H7 (cell line): Measurements from ENCODE around the gene ACSF3. TPM values are rescaled to one million over a fixed set of nuclear protein-coding genes. Genes with fewer than 3 reads are reported as not detected.

Experiments
- DNase-seq: peaks from one replicate; pipeline ENCODE4 v3.0.0; 2012
- H3K27me3 ChIP-seq: 2 replicates; pipeline ENCODE4 v1.6.0; 2011; ENCODE audit warnings: mild to moderate bottlenecking, low read length; ENCODE audit not compliant: control insufficient read depth, insufficient read depth
- H3K36me3 ChIP-seq: replicated peaks from 2 replicates; pipeline ENCODE4 v1.5.1; 2011; ENCODE audit warnings: low read length; ENCODE audit not compliant: control insufficient read depth, insufficient read depth
- H3K4me3 ChIP-seq: 2 replicates; pipeline ENCODE4 v1.5.1; 2011; ENCODE audit warnings: low read depth, mild to moderate bottlenecking, control low read depth, low read length, moderate library complexity; ENCODE audit not compliant: insufficient read depth
- total RNA-seq: library from RNA; depleted of rRNA; stranded (reverse); fragments of >200 nt; shearing (Covaris generic); gene quantifications from 2 replicates; pipeline ENCODE4 v1.2.3, GENCODE V29; 2014

The ACSF3 gene
- total RNA-seq, 1 experiment from 2014 or later: 20.2 TPM

DNA sequence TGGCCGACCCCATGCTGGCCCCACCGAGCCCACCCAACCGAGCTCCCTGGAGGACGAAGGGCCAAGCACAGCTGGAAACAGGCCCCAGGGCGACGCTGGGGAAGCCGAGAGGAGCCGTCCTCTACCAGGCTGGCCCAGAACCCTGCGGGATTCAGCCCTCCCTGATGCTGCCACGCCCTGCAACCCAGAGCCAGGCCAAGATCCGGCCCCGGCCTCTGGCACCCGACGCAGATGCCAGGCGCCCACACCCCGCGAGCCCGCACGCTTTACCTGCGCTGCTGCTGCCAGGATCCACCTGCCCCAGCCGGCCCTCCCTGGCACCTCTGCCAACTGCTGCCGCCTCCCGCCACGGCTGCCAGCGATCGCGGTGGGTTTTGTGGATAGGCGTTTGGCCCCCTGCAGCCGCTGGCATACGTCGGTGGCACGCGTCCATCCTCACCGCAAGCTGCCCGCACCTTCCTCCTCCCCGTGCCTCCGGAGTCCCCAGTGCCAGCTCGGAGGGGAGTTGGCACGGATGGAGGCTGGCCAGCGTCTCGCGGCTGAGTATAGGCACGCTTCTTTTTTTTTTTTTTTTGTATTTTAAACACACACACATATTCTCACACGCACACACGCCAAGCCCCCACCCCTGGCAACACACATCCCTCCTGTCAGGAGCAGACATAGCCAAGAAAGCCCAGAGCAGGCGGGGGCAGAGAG, 41.3 kb upstream of the ACSF3 start:
- no peak for DNase-seq
- no peak overlapping the region for H3K4me3 ChIP-seq
- no peaks in the 10 kb centered on the region for H3K36me3 ChIP-seq
- no peaks in the 10 kb centered on the region for H3K27me3 ChIP-seq

DNA sequence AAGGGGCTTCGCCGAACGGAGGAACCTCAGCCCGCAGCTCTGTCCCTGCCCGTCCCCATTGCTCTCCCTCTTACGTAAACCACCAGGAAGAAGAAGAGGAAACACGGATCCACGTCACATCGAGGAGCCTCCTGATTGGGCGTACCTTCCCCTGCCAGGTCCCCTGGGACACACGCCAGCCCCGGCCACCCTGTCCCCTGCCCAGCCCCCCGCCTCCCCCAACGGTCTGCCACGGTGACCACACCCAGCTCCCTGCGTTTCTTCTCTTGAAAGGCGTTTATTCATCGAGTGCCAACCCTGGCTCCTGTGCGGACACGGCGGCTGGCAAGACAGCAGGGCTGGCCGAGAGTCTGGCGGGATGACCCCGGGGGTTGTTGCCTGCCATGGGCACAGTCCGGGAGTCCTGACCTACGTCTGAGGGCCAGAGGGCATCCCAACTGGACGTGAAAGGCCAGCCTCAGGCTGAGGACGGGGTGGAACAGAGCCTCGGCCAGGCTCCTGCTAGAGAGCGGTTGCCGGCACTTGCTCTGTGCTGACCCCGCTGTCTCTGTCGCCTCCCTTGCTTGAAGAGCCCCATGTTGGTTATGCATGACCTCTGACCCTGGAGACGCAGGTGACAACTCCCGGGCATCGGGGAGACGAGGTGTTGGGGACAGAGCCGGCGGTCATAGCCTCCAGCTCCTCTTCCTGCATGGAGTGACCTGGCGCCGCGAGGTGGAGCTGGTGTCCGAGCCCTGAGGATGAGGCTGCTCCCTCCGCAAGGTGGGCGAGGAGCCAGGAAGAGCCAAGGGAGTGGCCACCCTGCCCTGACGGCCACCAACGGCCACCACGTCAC, 40.5 kb upstream of the ACSF3 start:
- no peaks in the 10 kb centered on the region for H3K36me3 ChIP-seq
- no peak for DNase-seq
- no peaks in the 10 kb centered on the region for H3K27me3 ChIP-seq
- no peak overlapping the region for H3K4me3 ChIP-seq

DNA sequence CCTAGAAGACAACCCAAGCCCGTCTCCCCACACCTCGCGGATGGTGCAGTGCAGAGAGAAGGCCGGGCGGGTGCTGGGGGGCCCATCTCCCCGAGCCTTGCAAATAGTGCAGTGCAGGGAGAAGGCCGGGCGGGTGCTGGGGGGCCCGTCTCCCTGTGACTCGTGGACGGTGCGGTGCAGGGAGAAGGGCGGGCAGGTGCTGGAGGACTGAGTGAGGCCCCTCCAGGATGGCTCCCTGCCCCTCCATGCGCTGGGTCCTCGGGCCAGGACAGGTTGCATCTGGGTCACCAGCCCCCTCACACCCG, 40.0 kb upstream of the ACSF3 start:
- H3K36me3 ChIP-seq: no peaks in the 10 kb centered on the region
- DNase-seq: no peak
- no peak overlapping the region for H3K4me3 ChIP-seq
- H3K27me3 ChIP-seq: no peaks in the 10 kb centered on the region

DNA sequence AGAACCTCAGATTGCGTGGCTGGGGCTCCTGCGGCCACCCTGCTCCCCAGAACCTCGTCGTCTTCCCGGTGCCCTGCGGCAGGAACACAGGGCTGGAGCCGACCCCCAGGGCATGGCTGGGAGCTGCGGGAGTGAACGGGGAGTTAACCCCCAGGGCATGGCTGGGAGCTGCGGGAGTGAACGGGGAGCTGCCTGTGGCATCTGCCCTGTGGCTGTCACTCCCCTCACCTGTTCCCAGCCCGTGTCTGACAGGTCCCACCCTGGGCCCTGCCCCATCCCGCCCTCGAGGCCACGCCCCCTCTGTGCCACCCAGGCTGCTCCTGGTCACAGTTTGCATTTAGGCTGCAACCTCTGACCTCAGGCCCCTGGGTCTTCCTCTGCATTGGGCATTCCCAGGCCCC, 39.4 kb upstream of the ACSF3 start:
- Histone ChIP-seq H3K4me3 (no peak overlapping the region), H3K27me3 (no peaks in the 10 kb centered on the region), H3K36me3 (no peaks in the 10 kb centered on the region)
- DNase-seq: peak; percentile 81

DNA sequence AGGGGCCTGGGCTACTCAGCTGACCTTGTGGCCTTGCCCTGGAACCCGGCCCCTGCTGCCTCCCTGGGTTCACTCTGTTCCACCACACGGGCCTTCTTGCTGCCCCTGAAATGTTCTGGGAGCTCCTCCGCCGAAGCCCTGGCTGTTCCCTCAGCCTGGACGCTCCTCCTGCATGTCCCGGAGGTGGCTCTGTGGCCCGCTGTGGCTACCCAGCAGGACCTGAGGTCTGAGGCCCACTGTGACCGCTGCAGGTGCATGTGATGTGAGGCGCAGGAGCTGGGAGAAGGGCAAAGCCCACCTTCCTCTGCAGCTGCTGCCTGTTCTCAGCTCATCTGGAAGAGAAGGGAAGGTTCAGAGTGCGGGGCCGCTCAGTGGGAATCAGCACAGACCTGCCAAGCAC, 38.9 kb upstream of the ACSF3 start:
- H3K36me3 ChIP-seq: no peaks in the 10 kb centered on the region
- H3K27me3 ChIP-seq: no peaks in the 10 kb centered on the region
- DNase-seq: no peak
- no peak overlapping the region for H3K4me3 ChIP-seq

DNA sequence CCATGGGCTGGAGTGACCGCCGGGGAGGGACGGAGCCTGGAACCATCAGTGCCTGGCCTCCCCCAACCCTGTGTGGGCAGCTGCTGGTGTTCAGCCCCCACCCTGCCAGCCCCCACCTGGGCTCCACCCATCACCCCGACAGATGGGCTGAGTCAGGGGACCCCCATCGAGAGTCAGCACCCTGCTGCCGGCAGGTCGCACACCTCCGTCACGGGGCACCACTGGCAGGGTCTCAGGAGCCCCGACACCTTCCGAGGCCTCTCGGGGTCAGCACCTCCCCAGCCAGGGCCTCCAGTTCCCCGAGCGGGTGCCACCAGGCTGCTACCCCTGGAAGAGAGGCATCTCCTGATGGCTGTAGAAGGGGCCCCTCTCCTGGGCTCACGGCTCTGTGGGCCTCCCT, 38.3 kb upstream of the ACSF3 start:
- Histone ChIP-seq H3K36me3 (no peaks in the 10 kb centered on the region), H3K27me3 (no peaks in the 10 kb centered on the region), H3K4me3 (no peak overlapping the region)
- DNase-seq: no peak

DNA sequence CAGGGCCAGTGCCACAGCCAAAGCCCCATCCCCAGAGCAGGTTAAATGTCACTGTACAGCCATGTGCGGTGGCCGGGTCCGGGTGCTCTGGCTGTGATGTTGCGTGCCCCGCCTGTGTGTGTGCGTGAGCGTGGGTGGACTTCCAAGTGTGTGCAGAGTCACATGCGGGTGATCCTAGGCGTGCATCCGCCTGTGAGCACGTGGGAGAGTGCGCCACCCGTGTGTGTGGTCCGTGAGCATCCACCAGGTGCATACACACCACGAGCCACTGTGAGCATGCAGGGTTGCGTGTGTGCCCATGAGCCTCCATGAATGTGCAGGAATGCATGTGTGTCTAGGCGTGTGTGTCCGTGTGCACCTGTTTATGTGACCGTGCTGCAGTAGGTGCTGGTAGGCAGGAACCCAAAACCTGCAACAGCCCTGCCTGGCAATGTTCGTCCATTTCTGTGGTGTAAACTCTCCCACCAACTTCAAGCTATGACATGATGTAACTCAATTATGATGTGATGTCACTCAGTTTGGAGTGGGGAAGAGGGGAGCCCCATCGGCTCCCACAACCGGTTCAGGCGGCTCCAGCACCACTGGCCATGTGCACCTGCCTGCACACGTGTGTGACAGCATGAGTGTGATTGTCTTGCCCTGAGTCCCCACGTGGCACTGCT, 37.6 kb upstream of the ACSF3 start:
- no peaks in the 10 kb centered on the region for H3K27me3 ChIP-seq
- DNase-seq: no peak
- no peaks in the 10 kb centered on the region for H3K36me3 ChIP-seq
- no peak overlapping the region for H3K4me3 ChIP-seq

DNA sequence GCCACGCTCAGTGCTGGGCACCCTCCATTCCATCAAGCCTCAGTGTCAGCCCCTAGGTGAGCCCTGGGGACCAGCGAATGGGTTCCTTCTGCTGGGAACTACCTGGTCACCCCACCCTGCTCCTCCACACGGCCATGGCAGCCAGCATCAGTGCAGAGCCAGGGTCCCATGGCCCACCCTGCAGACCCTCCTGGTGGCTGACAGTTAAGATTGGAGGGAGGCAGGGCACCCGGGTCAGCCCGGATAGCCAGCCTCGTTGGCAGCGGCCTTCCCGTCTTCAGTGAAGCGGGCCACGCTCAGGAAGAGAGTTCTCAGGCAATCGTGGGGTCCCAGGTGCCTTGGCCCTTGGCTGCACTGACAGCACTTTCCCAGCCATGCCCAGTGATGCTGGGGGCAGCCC, 37.1 kb upstream of the ACSF3 start:
- Histone ChIP-seq H3K27me3 (no peaks in the 10 kb centered on the region), H3K36me3 (no peaks in the 10 kb centered on the region), H3K4me3 (no peak overlapping the region)
- DNase-seq: no peak

DNA sequence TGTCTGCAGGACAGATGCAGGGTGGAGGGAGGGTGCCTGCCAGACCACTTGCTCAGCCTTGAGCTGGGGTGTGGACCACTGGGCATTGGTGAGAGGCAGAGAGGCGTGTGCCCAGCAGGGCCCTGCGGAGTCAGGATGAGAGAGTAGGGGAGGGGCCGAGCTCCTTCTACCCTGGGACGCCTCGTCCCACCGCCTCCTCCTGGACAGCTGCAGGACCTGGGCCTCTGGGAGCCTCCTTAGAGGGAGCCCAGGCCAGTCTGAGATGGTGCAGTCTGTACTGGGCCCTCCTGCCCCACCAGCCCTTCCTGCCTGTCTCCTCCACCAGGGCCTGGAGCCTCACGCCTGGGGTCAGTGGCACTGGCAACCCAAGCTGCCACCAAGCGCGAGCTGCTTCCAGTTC, 35.9 kb upstream of the ACSF3 start:
- no peak for DNase-seq
- no peak overlapping the region for H3K4me3 ChIP-seq
- no peaks in the 10 kb centered on the region for H3K36me3 ChIP-seq
- no peaks in the 10 kb centered on the region for H3K27me3 ChIP-seq

DNA sequence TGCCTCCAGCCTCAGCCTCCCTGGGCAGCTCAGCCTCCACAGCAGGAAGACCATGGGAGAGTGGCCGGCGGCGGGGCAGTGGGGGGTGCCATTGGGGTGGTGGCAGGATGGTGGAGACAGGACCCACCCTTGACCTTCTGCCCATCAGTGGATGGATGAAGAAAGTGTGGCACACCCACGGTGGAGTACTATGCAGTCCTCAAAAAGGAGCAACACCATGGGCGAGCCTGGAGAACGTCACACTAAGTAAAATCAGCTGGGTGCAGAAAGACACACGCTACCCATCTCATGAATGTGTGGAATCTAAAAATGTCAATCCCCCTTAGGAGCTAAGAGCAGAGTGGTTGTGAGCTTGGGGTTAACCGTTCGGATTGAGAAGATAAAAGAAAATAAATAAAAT, 34.8 kb upstream of the ACSF3 start:
- Histone ChIP-seq H3K36me3 (no peaks in the 10 kb centered on the region), H3K27me3 (no peaks in the 10 kb centered on the region), H3K4me3 (no peak overlapping the region)
- DNase-seq: no peak

DNA sequence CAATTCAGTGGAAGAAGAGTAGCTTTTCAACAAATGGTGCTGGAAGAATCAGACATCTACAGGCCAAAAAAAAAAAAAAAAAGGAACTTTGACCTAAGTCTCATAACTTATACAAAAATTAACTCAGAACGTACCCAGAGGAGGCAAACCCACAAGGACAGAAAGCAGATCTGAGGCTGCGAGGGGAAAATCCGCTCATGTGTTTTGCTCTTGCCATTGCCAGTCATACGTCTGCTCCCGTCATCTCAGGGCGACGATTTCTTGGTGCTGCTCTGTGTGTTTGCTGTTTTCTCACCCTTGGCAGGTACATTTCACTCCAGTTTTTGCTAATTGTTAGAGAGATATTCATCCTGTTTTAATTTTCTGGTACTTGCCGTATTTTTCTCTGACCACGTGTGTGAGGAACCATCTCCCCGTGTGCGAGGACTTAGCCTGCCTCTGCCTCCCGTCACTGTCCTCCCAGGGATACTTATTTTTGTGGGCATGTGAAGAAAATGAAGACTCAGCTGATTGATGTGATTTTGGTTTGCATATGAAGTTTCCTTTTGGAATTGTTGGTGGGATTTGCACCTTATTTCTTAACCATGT, 33.4 kb upstream of the ACSF3 start:
- no peak for DNase-seq
- Histone ChIP-seq H3K4me3 (no peak overlapping the region), H3K27me3 (no peaks in the 10 kb centered on the region), H3K36me3 (no peaks in the 10 kb centered on the region)

DNA sequence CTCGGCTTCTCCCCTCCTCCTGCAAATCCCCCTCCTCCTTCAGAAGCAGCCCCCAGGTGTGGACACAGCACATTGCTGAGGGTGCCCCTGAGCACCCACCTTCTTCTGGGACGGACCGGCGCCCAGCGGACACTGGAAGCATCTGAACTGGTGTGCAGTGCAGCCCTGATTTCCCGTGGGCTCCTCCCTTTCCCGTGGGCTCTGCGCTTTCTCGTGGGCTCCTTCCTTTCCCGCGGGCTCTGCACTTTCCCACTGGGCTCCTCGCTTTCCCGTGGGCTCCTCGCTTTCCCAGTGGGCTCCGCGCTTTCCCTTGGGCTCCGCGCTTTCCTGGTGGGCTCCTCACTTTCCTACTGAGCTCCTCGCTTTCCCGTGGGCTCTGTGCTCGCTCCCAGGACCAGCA, 32.6 kb upstream of the ACSF3 start:
- DNase-seq: no peak
- no peaks in the 10 kb centered on the region for H3K27me3 ChIP-seq
- no peak overlapping the region for H3K4me3 ChIP-seq
- H3K36me3 ChIP-seq: no peaks in the 10 kb centered on the region

DNA sequence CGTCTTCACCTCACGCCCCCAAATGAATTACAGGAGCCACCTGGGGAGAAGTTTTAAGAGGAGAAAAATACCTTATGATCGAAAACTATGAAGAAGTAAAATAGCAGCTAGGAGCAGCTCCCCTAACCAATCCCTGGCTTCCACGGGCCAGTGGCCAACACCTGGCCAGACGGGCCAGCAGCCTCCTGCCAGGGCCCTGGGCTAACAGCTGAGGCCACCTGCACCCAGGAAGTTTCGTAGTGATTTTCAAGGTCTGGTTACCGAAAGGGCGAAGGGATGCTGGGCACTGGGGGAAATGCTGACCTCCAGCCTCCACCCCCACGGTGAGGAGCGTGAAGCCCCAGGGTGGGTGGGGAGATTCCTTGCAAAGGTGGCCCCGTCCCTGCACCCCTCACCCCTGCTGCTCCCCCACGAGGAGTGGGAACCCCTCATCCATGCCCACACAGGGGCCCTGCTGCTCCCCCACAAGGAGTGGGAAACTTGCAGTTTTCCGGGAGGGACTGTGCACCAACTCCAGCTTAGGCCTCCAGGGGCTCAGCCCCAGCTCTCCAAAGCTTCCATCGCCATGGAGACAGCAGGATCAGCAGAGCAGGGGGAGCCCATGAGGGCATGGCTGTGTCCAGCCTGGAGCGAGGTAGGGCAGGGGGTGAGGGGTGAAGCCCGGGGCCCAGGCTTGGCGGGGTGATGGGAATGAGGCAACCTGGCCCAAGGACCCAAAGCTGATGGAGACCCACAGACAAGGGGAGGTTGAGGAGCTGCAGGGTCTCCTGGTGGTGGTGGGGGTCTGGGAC, 31.9 kb upstream of the ACSF3 start:
- H3K4me3 ChIP-seq: no peak overlapping the region
- no peak for DNase-seq
- H3K27me3 ChIP-seq: no peaks in the 10 kb centered on the region

More for the DNA sequence above, 31.9 kb upstream of the ACSF3 start:
- no peaks in the 10 kb centered on the region for H3K36me3 ChIP-seq
